ENCODE results near the gene SMNDC1.

DNA sequence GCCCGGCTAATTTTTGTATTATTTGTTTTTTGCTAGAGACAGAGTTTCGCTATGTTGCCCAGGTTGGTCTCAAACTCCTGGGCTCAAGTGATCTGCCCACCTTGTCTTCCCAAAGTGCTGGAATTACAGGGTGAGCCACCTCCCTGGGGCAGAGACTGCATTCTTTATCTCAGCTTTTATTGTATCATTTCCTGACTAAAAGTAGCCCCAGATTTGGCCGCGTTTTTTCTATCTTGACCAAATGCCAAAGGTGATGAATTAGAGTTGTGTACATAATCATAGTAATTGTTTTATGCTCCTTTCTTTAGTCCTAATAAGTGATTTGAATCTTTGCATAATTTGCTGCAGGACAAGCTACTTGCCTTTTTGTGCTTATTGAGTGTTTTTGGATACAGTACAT is 3.1 kb upstream of the SMNDC1 start:
- TF ChIP-seq BHLHE40 (IDR thresholded peaks at IDR 0.05; ENCODE audit: borderline replicate concordance in 1 of 2, low read depth in 2 of 2, low read length in 1 of 2) (no peak), POLR2A (IDR thresholded peaks at IDR 0.05; ENCODE audit: low read depth, low read length) (no peak), CTCF (IDR thresholded peaks at IDR 0.05 in 2 of 3, conservative IDR thresholded peaks at IDR 0.05 in 1 of 3; ENCODE audit: control insufficient read depth in 2 of 3, extremely low read depth in 1 of 3, insufficient read depth in 1 of 3, low read depth in 3 of 3, low read length in 3 of 3) (no peak), ZNF274 (IDR thresholded peaks at IDR 0.05; ENCODE audit: insufficient read depth, insufficient read length) (no peak), IKZF2 (IDR thresholded peaks at IDR 0.05) (no peak)
- TF ChIP-seq, protein P1, sequence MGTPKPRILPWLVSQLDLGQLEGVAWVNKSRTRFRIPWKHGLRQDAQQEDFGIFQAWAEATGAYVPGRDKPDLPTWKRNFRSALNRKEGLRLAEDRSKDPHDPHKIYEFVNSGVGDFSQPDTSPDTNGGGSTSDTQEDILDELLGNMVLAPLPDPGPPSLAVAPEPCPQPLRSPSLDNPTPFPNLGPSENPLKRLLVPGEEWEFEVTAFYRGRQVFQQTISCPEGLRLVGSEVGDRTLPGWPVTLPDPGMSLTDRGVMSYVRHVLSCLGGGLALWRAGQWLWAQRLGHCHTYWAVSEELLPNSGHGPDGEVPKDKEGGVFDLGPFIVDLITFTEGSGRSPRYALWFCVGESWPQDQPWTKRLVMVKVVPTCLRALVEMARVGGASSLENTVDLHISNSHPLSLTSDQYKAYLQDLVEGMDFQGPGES (IDR thresholded peaks at IDR 0.05): no peak
